ENCODE data around the gene PWWP3B.
"Not testable (repeated sequence)": the region's sequence is repeated elsewhere in the genome, so short reads cannot be mapped to it uniquely, and the experiment has no call there.

PWWP3B gene
- total RNA-seq: 0 to 0.07 (median 0) reads per million in 18 experiments

DNA sequence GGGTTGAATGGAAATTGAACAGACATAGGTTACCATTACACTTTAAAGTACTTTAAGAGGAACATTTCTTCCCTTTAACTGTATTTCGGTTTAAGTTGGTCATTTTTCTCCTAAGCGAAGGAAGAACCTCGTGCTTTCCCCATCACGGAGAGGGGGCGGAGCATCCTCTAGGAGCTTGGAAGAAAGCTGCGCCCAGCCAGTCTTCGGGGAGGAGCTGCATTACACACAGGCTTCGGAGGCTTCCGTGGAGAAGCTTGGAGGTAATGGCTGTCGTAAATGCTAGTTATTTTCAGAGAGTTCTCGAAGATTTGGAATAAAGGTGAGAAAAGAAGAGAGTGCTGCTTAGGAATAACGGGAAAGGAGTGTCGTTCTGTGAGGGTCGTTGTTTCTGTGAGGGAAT lies at the start of gene PWWP3B:
Gene PWWP3B, plus strand, starts transcription at position 199 of the 400 bp plus-strand sequence. CDS start 37,128 bp downstream, outside the sequence.
- DNase-seq: no peak

DNA sequence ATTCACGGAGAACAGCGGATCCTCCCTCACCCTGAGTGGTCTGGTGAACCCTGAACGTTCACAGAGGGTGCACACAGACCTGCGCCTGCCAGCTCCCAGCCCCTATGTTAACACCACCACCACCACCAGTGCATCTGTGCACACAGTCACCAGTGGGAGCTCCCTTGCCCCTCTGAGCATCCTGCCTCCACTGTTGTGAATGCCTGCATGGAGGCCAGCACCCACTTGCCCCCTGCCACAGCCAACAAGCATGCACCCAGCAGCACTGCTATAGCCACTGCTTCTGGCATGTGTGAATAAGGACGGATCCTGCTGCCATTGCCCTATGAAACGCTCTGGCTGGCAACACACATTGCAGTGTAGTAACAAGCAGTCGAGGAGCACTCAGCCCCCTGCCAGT lies 29.1 kb upstream of the PWWP3B start:
- no peak for DNase-seq

DNA sequence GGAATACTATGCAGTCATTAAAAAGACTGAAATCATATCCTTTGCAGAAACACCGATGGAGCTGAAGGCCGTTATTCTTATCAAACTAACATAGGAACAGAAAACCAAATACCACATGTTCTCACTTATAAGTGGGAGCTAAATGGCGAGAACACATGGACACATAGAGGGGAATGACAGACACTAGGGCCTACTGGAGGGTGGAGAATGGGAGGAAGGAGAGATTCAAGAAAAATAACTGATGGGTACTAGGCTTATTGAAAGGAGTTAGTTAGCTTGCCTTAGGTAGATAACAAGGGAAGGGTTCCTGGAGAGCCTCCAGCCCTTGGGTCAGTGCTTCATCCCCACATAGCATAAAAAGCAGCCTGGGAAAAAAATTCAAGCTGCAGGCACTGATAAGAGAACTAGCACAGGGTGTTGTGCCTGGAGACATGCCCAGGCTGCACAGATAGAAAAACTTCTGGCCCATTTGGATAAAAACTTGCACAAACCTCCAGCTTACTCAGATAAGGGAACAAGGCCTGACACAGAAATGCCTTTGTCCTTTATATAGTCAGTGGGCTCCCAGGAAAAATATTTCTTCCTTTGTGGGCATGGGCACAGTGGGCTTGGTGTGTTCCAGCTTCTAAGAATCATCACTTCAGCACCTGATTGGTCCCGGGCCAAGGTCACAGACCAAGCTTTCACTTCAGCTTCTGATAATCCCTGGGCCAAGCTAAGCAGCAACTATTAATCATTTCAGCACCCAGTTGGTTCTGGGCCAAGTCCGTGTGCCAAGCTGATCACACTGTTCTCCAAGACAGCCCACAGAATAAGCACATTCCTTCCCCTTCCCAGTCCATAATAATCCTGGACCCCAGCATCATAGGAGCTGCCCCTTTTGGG lies 23.1 kb upstream of the PWWP3B start:
- no peak for DNase-seq

DNA sequence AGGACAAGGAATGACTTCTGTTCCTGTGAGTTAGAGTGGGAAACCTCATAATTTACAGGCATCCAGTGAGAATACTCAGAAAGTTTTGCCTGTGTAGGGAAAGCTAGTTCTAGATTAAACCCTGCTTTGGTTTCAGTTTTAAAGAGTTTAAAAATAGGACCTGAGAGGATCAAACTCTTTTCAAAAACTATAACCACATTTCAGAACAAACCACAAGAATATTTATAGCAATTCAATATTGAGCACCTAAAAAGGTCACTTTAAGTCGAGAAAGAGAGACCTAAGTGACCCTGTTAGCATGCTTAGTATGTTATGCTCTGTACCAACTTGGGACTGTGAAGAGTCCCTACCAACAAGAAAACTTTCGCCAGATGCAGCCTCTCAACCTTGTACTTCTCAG lies 17.4 kb upstream of the PWWP3B start:
- DNase-seq: no peak

DNA sequence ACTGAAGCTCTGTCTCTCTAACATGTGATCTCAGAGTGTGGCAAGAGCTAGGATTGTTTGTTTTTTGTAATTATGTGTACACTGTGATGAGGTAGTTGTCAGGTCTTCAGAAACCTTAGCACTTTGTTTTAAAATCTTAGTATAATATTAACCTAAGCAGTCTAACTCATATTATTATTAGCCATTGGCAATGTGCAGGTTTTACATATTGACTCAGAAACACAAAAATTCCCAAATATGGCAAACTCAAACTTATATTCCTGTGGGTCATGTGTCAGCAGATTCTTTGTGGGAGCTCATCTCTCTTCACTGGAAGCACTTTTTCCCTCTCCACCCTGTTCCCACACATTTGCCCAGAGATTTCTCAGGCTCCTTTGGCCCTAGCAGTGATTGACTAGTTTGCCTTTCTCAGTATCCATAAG lies 8.2 kb upstream of the PWWP3B start:
- no peak for DNase-seq

DNA sequence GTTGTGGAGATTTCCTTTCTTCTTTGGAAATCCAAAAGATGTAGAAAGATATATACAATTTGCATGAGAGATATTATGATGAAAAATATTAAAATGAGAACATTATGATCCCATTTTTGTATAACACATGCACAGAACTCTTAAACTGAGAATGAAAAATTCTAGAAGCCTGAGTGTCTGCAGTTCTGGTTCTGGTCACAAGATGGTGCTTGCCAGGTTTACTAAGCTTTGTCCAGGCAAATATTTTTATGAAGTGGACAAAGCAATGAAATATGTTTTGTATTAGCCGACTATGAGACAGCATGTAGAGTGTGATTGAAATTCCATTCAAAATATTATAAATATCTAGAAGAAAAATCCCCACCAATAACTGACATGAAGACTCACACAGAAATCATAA lies 2.2 kb downstream of the PWWP3B start:
- DNase-seq: no peak

DNA sequence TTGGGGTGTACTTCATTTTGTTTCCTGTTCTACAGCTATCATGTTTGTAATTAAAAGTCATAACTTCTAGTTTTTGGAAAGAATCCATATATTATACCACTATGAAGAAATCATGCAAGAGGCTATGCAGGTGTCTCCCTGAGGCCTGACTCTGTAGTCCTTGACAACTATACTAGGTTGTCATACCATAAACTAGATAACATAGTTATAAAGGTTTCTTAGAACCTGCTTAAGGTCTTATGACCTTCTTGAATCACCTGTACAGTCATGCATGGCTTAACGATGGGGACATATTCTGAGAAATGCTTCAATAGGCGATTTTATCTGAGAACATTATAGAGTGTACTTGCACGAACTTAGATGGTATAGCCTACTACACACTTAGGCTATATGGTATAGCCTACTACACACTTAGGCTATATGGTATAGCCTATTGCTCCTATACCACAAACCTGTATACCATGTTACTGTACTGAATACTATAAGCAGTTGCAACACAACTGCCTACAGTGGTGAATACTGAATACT lies 3.3 kb downstream of the PWWP3B start:
- DNase-seq: no peak

DNA sequence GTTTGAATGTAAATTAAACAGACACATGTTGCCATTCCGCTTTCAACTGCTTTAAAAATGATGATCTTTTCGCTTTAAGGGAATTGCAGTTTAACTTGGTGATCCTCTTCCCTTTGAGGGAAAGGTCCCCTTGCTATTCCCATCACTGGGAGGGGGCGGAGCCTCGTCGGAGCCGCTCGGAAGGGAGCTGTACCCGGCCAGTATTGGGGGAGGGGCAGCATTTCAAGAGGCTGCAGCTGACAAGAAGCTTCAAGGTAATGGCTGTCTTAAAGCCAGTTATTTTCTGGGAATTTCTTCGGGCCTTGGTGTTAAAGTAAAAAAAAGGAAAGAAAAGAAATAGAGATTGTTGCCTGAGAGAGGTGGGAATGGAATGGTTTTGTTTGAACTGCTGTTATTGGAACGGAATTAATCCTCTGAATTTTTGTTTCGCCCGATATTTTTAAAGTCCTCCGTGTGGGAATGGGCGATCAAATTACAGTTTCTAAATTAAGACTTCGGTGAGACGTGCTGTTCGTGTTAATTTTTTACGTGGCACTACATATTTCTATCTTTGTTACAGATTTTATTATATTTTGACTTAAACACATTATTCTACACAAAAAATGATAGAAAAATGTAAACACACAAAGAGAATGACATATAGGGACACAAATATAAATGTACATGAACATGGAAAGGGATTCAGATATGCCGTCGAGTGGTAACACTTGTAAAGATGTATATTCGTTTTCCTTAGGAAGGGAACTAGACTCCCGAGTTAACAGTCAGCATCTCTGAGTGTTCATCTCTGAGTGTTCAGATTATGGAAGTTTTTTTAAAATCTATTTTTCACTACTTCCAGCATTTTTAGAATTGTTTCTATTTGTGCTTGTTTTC lies 9.2 kb downstream of the PWWP3B start:
- no peak for DNase-seq

DNA sequence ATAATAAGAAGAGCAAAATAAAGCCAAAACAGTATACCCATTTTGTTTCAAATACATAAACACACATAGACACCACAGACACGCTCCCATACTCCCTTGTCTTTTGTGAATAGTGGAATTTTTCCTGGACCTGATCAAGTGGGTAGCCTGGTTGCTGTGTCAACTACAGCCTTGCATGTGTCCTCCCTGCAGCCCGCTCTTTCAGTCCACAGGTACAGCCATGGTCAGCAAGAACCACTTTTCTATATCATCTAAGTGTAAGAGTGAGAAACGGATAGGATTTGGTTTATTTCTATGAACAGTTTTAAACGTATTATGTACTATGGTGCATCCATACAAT lies 9.8 kb downstream of the PWWP3B start:
- DNase-seq: no peak

DNA sequence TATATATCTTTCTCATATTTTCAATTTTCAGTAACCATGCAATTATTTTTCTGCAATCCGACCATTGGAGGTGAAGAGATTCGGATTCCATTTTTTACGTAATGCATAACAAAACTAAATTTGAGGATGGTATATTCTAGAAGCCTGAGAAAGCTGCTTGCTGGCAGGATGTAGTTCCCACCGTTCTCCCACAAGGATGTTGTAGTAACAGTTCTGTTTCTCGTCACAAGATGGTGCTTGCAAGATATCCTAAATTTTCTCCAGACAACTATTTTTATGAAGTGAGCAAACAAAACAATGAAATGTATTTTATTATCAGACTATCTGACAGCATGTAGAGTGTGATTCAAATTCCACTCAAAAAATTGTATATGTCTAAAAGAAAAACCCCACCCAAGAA lies 10.7 kb downstream of the PWWP3B start:
- no peak for DNase-seq

DNA sequence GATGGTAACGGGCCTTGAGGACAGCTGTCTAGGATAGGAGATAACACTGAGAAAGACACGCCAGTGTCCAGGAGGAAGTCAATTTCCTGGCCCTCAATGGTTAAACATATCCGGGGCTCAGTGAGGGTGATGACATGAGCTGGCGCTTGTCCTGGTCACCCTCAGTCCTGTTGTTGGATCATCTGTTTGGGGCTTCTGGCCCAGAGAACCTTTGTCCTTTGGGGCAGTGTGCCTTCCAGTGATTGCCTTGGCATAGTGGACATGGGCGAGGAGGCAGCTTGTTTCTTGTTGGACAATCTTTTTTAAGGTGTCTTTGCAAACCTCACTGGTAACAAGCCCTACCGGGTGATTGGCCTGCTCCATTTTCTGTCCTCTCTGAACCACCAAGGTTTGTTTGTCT lies 15.6 kb downstream of the PWWP3B start:
- not testable (repeated sequence) for DNase-seq

DNA sequence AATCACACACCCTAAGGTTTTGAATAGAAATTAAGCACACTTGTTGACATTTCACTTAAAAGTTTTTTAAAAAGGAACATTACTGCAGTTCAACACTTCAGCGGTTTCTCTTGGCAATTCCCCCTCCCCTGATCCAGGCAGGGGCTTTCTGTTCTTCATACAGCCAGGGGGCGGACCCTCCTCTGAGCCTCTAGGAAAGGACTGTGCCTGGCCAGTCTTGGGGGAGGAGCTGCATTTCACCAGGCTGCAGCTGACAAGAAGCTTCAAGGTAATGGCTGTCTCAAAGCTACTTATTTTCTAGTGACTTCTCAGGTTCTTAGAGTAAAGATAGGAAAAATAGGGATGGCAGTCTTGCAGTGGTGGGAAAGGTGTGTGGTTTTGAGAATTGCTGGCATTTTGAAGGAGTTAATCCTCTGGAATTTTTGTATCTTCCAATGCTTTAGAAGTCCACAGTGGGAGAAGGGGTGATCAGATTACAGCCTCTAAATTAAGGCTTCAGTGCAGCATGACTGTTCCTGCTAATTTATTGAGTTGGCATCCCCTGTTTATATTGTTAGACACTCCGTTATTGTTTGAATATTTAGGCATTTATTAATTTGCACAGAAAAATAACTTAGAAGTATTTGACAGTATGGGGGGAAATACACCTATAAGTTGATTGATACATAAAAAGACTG lies 33.5 kb downstream of the PWWP3B start:
- DNase-seq: no peak

DNA sequence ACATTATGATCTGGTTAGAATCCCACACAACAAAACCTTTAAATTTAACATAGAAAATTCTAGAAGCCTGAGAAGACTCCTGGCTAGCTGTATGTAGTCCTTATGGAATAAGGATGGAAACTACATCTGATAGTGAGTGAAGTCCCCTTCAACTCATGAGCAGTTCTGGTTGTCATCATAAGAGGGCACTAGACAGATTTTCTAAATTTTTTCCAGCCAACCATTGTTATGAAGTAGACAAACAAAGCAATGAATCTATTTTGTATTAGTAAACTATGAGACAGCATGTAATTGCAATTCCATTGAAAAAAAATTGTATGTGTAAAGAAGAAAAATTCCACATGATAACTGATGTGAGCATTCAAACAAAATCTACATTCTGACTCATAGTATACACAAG lies 35.2 kb downstream of the PWWP3B start:
- DNase-seq: no peak

DNA sequence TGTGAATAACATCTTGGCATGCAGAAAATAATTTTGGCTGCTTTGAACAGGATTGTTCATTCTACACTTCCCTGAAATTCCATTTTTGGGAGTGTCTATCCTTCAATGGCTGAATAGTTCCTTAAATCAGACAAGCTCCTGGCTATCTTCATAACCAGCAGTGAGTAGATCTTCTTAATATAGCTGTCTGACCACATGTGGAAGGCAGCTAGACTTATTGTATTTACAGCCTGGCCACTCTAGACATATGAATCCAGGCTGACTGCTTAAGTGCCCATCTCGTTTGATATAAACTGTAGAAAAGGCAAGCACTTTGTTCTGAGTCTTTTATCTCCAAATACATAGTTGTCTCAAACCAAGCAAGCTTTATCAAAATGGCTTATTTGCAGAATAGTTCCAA lies 40.0 kb downstream of the PWWP3B start:
- no peak for DNase-seq

Measured in inflammatory macrophage (primary cell).